ENCODE measurements around the gene APRT. TPM values are rescaled to one million over a fixed set of nuclear protein-coding genes. Genes with fewer than 3 reads are reported as not detected.

APRT gene
- total RNA-seq, 4 donors from 2014 or later = 186 to 314 (median 250) TPM

DNA sequence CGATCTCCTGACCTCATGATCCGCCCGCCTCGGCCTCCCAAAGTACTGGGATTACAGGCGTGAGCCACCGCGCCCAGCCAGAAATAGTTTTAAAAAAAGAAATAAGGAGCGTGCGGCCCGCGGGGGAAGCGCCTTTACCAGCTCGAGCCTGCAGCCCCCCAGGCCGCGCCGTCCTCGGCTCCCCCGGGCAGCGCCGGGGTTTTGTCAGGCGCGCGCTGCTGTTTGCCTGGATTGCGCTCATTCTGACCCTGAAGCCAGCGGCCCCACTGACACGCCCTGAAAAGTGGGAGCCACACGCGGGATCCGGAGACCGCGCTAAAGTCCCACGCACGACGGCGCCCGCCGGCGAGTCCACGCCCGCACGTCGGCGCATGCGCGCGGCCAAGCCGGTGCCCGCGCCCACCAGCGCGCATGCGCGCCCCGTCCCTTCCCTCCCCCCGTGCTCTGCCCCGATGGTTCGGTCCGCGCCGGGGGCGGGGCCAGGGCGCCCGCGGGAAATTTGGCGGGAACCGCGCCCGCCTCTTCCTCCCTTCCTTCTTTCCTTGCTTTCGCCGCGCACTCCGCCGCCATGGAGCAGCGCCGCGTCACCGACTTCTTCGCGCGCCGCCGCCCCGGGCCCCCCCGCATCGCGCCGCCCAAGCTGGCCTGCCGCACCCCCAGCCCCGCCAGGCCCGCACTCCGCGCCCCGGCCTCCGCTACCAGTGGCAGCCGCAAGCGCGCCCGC, 8.3 kb downstream of the APRT start, which contains the start of gene CDT1:
Gene CDT1 (plus strand): TSS at position 526 of the 724 bp plus-strand sequence. CDS start 43 bp downstream, at position 569.
- TF ChIP-seq CTCF (IDR thresholded peaks at IDR 0.05) (peak in 1 of 6 experiments; percentile 52), POLR2A (IDR thresholded peaks at IDR 0.05) (peak in 3 of 4 donors; percentile 47 to 88 (median 50))
- WGBS, 2 donors = 0 to 1% methylated on average over 16 to 25 of the region's 98 CpGs
- intact Hi-C loops (cut with DNase I) = no loop called here
- DNase-seq = no peak
- H3K27me3 ChIP-seq = no peaks in the 10 kb centered on the region
- no peaks in the 10 kb centered on the region for H3K9me3 ChIP-seq
- peak within 1 kb of the TSS; percentile 36 to 86 (median 64) for H3K4me3 ChIP-seq
- peak within 1 kb of the TSS; percentile 67 to 85 (median 78) for H3K27ac ChIP-seq
- peaks cover 15 to 59% (median 17%) of the 10 kb centered on the region in 3 donors for H3K4me1 ChIP-seq
- peaks cover 0 to 9% (median 3%) of the 10 kb centered on the region in 3 donors for H3K36me3 ChIP-seq

DNA sequence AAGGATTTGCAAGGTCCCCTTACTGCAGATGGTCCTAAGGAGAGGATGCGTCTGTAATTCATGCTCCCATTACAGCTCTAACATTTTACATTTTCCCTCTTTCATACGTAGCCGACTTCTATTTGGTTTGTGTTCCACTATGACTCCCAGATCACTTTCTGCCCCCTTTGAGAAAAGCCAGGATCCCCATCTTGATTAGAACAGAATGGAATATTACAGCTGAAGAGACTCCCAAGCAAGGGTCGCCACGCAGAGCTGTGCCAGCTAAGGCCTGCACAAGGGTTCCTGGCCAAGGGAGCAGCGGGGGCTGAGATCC, 11.5 kb downstream of the APRT start:
- 66 to 79% methylated on average over 3 to 6 of the region's 6 CpGs for WGBS, 2 donors
- Histone ChIP-seq H3K36me3 (no peaks in the 10 kb centered on the region), H3K27me3 (no peaks in the 10 kb centered on the region), H3K4me1 (peaks cover 15 to 33% (median 17%) of the 10 kb centered on the region in 3 donors), H3K27ac (no peak overlapping the region), H3K9me3 (no peaks in the 10 kb centered on the region), H3K4me3 (no peak overlapping the region)
- intact Hi-C loops (cut with DNase I) = no loop called here
- no peak for DNase-seq
- TF ChIP-seq CTCF (IDR thresholded peaks at IDR 0.05) = no peak
- TF ChIP-seq POLR2A (IDR thresholded peaks at IDR 0.05) = no peak

DNA sequence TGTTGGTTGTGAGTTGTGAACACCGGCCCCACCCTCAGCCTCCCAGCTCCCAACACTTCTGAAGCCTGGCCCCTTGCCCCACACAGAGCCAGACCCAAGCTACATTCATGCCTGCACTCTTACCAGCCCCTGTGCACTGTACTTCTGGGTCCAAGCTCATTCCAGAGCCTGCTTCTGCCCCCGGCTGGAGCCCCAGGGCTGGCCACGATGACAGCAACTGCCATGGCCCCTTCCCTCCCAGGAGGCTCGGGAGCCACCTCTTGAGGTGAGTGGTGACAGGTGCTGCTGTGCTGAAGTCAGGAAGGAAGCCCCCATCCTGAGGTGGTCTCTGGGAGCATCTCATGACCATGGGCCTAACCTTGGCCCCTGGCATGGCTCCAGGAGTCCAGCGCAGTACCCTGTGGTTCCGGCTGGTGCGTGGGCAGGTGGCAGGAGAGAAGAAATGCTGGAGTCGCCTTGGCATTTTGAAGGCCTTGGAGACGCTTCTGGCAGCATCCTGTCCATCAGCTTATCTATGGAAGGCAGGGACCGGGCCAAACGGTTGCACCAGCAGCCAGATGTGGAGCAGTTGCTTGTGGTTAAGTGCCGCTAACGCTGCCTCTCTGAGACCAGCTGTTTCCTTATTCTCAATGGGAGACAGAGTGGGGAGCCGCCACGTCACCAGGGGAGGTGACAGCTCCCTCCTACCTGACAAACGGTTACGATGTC, 12.0 kb downstream of the APRT start:
- intact Hi-C loops (cut with DNase I) = no loop called here
- TF ChIP-seq POLR2A (IDR thresholded peaks at IDR 0.05) = no peak
- no peak for TF ChIP-seq CTCF (IDR thresholded peaks at IDR 0.05)
- Histone ChIP-seq H3K9me3 (no peaks in the 10 kb centered on the region), H3K4me1 (peaks cover 10 to 28% (median 12%) of the 10 kb centered on the region in 3 donors), H3K27ac (no peak overlapping the region), H3K4me3 (no peak overlapping the region), H3K36me3 (no peaks in the 10 kb centered on the region), H3K27me3 (peaks cover 0 to 4% (median 0%) of the 10 kb centered on the region in 4 donors)
- no peak for DNase-seq
- WGBS, 2 donors = 77% methylated on average over 9 to 10 of the region's 17 CpGs

GRCh38 chr16:88798772-88799455, 12.8 kb downstream of the APRT start:
- Histone ChIP-seq H3K9me3 (no peaks in the 10 kb centered on the region), H3K36me3 (no peaks in the 10 kb centered on the region), H3K4me3 (no peak overlapping the region), H3K4me1 (peaks cover 2 to 20% (median 4%) of the 10 kb centered on the region in 3 donors), H3K27ac (no peak overlapping the region), H3K27me3 (peaks cover 0 to 13% (median under 1%) of the 10 kb centered on the region in 4 donors)
- intact Hi-C loops (cut with DNase I) = no loop called here
- TF ChIP-seq POLR2A (IDR thresholded peaks at IDR 0.05) = no peak
- TF ChIP-seq CTCF (IDR thresholded peaks at IDR 0.05) = no peak
- no peak for DNase-seq

DNA sequence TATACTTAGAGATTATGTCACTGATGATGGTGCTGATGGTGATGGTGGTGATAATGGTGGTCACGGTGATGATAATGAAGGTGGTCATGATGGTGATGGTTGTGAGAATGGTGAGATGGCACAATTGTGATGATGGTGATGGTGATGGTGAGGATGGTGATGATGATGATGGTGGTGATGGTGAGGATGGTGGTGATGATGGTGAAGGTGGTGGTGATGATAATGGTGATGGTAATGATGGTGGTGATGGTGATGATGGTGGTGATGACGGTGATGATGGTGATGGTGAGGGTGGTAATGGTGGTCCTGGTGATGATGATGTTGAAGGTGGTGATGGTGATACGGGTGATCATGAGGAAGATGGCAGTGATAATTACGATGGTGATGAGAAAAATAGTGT, 13.7 kb downstream of the APRT start:
- Histone ChIP-seq H3K9me3 (no peaks in the 10 kb centered on the region), H3K27me3 (peaks cover 0 to 21% (median 2%) of the 10 kb centered on the region in 4 donors), H3K4me3 (no peak overlapping the region), H3K27ac (no peak overlapping the region), H3K36me3 (no peaks in the 10 kb centered on the region), H3K4me1 (peaks cover 0 to 21% (median 3%) of the 10 kb centered on the region in 3 donors)
- DNase-seq = no peak
- intact Hi-C loops (cut with DNase I) = no loop called here
- 79 to 88% methylated on average over 4 of the region's 4 CpGs for WGBS, 2 donors
- TF ChIP-seq POLR2A (IDR thresholded peaks at IDR 0.05) (no peak), CTCF (IDR thresholded peaks at IDR 0.05) (no peak)
